HPDE6-E6E7 (cell line): ENCODE data around the gene ANO6.
"Not testable (repeated sequence)": the region's sequence is repeated elsewhere in the genome, so short reads cannot be mapped to it uniquely, and the experiment has no call there.

Experiments
- DNase-seq: peaks from one replicate; pipeline ENCODE4 v3.0.0; 2011; ENCODE audit warnings: missing footprints; ENCODE audit errors: extremely low spot score

ANO6 gene

GRCh38 chr12:45235087-45236025 lies 19.5 kb downstream of the ANO6 start:
- peak; percentile 54 for DNase-seq

- not testable (repeated sequence) for DNase-seq
Observed at GRCh38 chr12:45236383-45236782, 20.5 kb downstream of the ANO6 start.

- no peak for DNase-seq
Observed at GRCh38 chr12:45242180-45242579, 26.3 kb downstream of the ANO6 start.

- DNase-seq, result no peak
Observed at GRCh38 chr12:45243963-45244362, 28.1 kb downstream of the ANO6 start.

- no peak for DNase-seq
Observed at GRCh38 chr12:45244561-45245343, 28.9 kb downstream of the ANO6 start.

- no peak for DNase-seq
Observed at GRCh38 chr12:45246236-45246635, 30.3 kb downstream of the ANO6 start.

- DNase-seq, result no peak
Observed at GRCh38 chr12:45247589-45247988, 31.7 kb downstream of the ANO6 start.

- no peak for DNase-seq
Observed at GRCh38 chr12:45248095-45248494, 32.2 kb downstream of the ANO6 start.

- no peak for DNase-seq
Observed at GRCh38 chr12:45254254-45254653, 38.4 kb downstream of the ANO6 start.

- DNase-seq, result no peak
Observed at GRCh38 chr12:45256721-45257120, 40.8 kb downstream of the ANO6 start.

- DNase-seq, result no peak
Observed at GRCh38 chr12:45257185-45257930, 41.5 kb downstream of the ANO6 start.

- no peak for DNase-seq
Observed at GRCh38 chr12:45259675-45260074, 43.8 kb downstream of the ANO6 start.

- DNase-seq, result no peak
Observed at GRCh38 chr12:45260104-45260815, 44.4 kb downstream of the ANO6 start.

GRCh38 chr12:45260854-45261253 lies 45.0 kb downstream of the ANO6 start:
- DNase-seq, result no peak

GRCh38 chr12:45262185-45262584 lies 46.3 kb downstream of the ANO6 start:
- not testable (repeated sequence) for DNase-seq

GRCh38 chr12:45263587-45263986 lies 47.7 kb downstream of the ANO6 start:
- no peak for DNase-seq

GRCh38 chr12:45268672-45269411 lies 52.9 kb downstream of the ANO6 start:
- DNase-seq, result peak; percentile 51

GRCh38 chr12:45269412-45269751 lies 53.5 kb downstream of the ANO6 start:
- no peak for DNase-seq

GRCh38 chr12:45270951-45271350 lies 55.1 kb downstream of the ANO6 start:
- DNase-seq, result no peak

GRCh38 chr12:45273717-45274271 lies 57.9 kb downstream of the ANO6 start:
- peak; percentile 80 for DNase-seq
